HepG2 (cell line): ENCODE measurements around the gene YIF1A. TPM values are rescaled to one million over a fixed set of nuclear protein-coding genes. Genes with fewer than 3 reads are reported as not detected.

Source experiments
- polyA plus RNA-seq, 8 experiments: library from polyadenylated mRNA; depleted of rRNA in 3 of 8; stranded (reverse) in 7 of 8; unstranded in 1 of 8; fragments of >200 nt; fragmentation: Illumina TruSeq in 4 of 8; extraction: Trizol in 4 of 8; gene quantifications; 2 replicates each; pipeline versions ENCODE4 v1.2.1 to v1.2.3, GENCODE V29; 2011 to 2016; ENCODE audit warnings: low read depth in 4 of 8, missing spikeins in 1 of 8, mixed read lengths in 1 of 8; ENCODE audit not compliant: insufficient read depth in 1 of 8
- total RNA-seq, 5 experiments: library from RNA; depleted of rRNA; stranded (reverse); fragments of >200 nt; fragmentation: Illumina TruSeq; extraction: Trizol; gene quantifications; 2 replicates each; pipeline ENCODE4 v1.2.3, GENCODE V29; 2016; ENCODE audit warnings: low read depth in 1 of 5

Gene YIF1A
- total and polyA plus RNA-seq, 2 of the 13 experiments (the other 11 are each of a cell fraction or from before 2014, with no cell fraction given): 133 to 145 TPM

Other genes with a start within 250 kb of the YIF1A start
- gene GAL3ST3, start 240.0 kb downstream of the YIF1A start, total RNA-seq (2016; rRNA removed; fragmentation: Illumina TruSeq; extraction: Trizol): not detected in 2 replicates
- gene GAL3ST3, start 240.0 kb downstream of the YIF1A start, polyA plus RNA-seq (2011; rRNA removed): not detected in 2 replicates
- 153 and 162 TPM in 2 replicates for gene SF3B2, start 236.8 kb downstream of the YIF1A start, total RNA-seq (2016; rRNA removed; fragmentation: Illumina TruSeq; extraction: Trizol)
- gene SF3B2, start 236.8 kb downstream of the YIF1A start, polyA plus RNA-seq (2011; rRNA removed): 70.0 and 70.4 TPM in 2 replicates
- gene PACS1, start 218.9 kb downstream of the YIF1A start, total RNA-seq (2016; rRNA removed; fragmentation: Illumina TruSeq; extraction: Trizol): 7.6 and 12.2 TPM in 2 replicates
- gene PACS1, start 218.9 kb downstream of the YIF1A start, polyA plus RNA-seq (2011; rRNA removed): 8.6 and 11.9 TPM in 2 replicates
- 5.8 and 8.9 TPM in 2 replicates for gene KLC2, start 31.4 kb downstream of the YIF1A start, total RNA-seq (2016; rRNA removed; fragmentation: Illumina TruSeq; extraction: Trizol)
- gene KLC2, start 31.4 kb downstream of the YIF1A start, polyA plus RNA-seq (2011; rRNA removed): 9.2 and 13.5 TPM in 2 replicates
- gene RAB1B, start 20.5 kb downstream of the YIF1A start, total RNA-seq (2016; rRNA removed; fragmentation: Illumina TruSeq; extraction: Trizol): 73.7 and 77.9 TPM in 2 replicates
- 87.9 and 97.8 TPM in 2 replicates for gene RAB1B, start 20.5 kb downstream of the YIF1A start, polyA plus RNA-seq (2011; rRNA removed)
- 0.18 and 0.60 TPM in 2 replicates for gene CNIH2, start 11.0 kb downstream of the YIF1A start, total RNA-seq (2016; rRNA removed; fragmentation: Illumina TruSeq; extraction: Trizol)
- gene CNIH2, start 11.0 kb downstream of the YIF1A start, polyA plus RNA-seq (2011; rRNA removed): 0.25 and 0.69 TPM in 2 replicates
- gene TMEM151A, start 2.8 kb upstream of the YIF1A start, total RNA-seq (2016; rRNA removed; fragmentation: Illumina TruSeq; extraction: Trizol): 0.10 and 0.18 TPM in 2 replicates
- gene TMEM151A, start 2.8 kb upstream of the YIF1A start, polyA plus RNA-seq (2011; rRNA removed): 0.33 and 0.48 TPM in 2 replicates
- 0.20 and 0.35 TPM in 2 replicates for gene CD248, start 27.9 kb upstream of the YIF1A start, total RNA-seq (2016; rRNA removed; fragmentation: Illumina TruSeq; extraction: Trizol)
- 0.20 and 0.25 TPM in 2 replicates for gene CD248, start 27.9 kb upstream of the YIF1A start, polyA plus RNA-seq (2011; rRNA removed)
- 3.9 and 4.1 TPM in 2 replicates for gene RIN1, start 47.3 kb upstream of the YIF1A start, total RNA-seq (2016; rRNA removed; fragmentation: Illumina TruSeq; extraction: Trizol)
- 2.4 and 4.2 TPM in 2 replicates for gene RIN1, start 47.3 kb upstream of the YIF1A start, polyA plus RNA-seq (2011; rRNA removed)
- gene BRMS1, start 56.0 kb upstream of the YIF1A start, total RNA-seq (2016; rRNA removed; fragmentation: Illumina TruSeq; extraction: Trizol): 55.7 and 63.1 TPM in 2 replicates
- gene BRMS1, start 56.0 kb upstream of the YIF1A start, polyA plus RNA-seq (2011; rRNA removed): 15.8 and 16.8 TPM in 2 replicates
- gene B4GAT1, start 58.5 kb upstream of the YIF1A start, total RNA-seq (2016; rRNA removed; fragmentation: Illumina TruSeq; extraction: Trizol): 44.9 and 109 TPM in 2 replicates
- gene B4GAT1, start 58.5 kb upstream of the YIF1A start, polyA plus RNA-seq (2011; rRNA removed): 40.4 and 47.8 TPM in 2 replicates
- 0.49 and 0.66 TPM in 2 replicates for gene SLC29A2, start 82.6 kb upstream of the YIF1A start, total RNA-seq (2016; rRNA removed; fragmentation: Illumina TruSeq; extraction: Trizol)
- 0.56 and 0.63 TPM in 2 replicates for gene SLC29A2, start 82.6 kb upstream of the YIF1A start, polyA plus RNA-seq (2011; rRNA removed)
- gene NPAS4, start 131.9 kb upstream of the YIF1A start, total RNA-seq (2016; rRNA removed; fragmentation: Illumina TruSeq; extraction: Trizol): not detected in 2 replicates
- not detected in 2 replicates for gene NPAS4, start 131.9 kb upstream of the YIF1A start, polyA plus RNA-seq (2011; rRNA removed)
- 176 and 220 TPM in 2 replicates for gene MRPL11, start 149.7 kb upstream of the YIF1A start, total RNA-seq (2016; rRNA removed; fragmentation: Illumina TruSeq; extraction: Trizol)
- 59.1 and 72.9 TPM in 2 replicates for gene MRPL11, start 149.7 kb upstream of the YIF1A start, polyA plus RNA-seq (2011; rRNA removed)
- gene PELI3, start 177.8 kb upstream of the YIF1A start, total RNA-seq (2016; rRNA removed; fragmentation: Illumina TruSeq; extraction: Trizol): 2.5 and 4.0 TPM in 2 replicates
- 2.0 and 3.1 TPM in 2 replicates for gene PELI3, start 177.8 kb upstream of the YIF1A start, polyA plus RNA-seq (2011; rRNA removed)
- gene DPP3, start 191.3 kb upstream of the YIF1A start, total RNA-seq (2016; rRNA removed; fragmentation: Illumina TruSeq; extraction: Trizol): 48.7 and 59.8 TPM in 2 replicates
- gene DPP3, start 191.3 kb upstream of the YIF1A start, polyA plus RNA-seq (2011; rRNA removed): 38.4 and 48.4 TPM in 2 replicates
- 8.1 and 14.1 TPM in 2 replicates for gene BBS1, start 221.5 kb upstream of the YIF1A start, total RNA-seq (2016; rRNA removed; fragmentation: Illumina TruSeq; extraction: Trizol)
- 11.7 and 12.1 TPM in 2 replicates for gene BBS1, start 221.5 kb upstream of the YIF1A start, polyA plus RNA-seq (2011; rRNA removed)